A549 (cell line): ENCODE results near the gene HBS1L.

Experiments
- CTCF ChIP-seq: fragments of >200 bp; sonication (Bioruptor Twin); formaldehyde crosslinking; IDR thresholded peaks from 3 replicates; pipeline ENCODE4 v1.5.1; 2016
- EP300 ChIP-seq, 2 experiments: fragments of >200 bp; sonication (Bioruptor Twin); formaldehyde crosslinking; IDR thresholded peaks; 2 replicates in 1 of 2; 3 replicates in 1 of 2; pipeline ENCODE4 v1.6.1; 2016 to 2017
- JUN ChIP-seq, 2 experiments: fragments of >200 bp; sonication (Bioruptor Twin); formaldehyde crosslinking; IDR thresholded peaks; 2 replicates in 1 of 2; 3 replicates in 1 of 2; pipeline ENCODE4 v1.6.1; 2016 to 2017
- PHF8 ChIP-seq: fragments of 200-600 bp; sonication (generic); IDR thresholded peaks from 2 replicates; pipeline ENCODE4 v1.6.1; 2016; ENCODE audit warnings: low read depth, mild to moderate bottlenecking, antibody characterized with exemption, moderate library complexity, borderline replicate concordance
- ZNF302 ChIP-seq: fragments of 250-450 bp; sonication (Bioruptor Pico); IDR thresholded peaks from 2 replicates; pipeline ENCODE4 v1.9.0; 2021; ENCODE audit warnings: inconsistent platforms, mild to moderate bottlenecking, moderate library complexity

DNA sequence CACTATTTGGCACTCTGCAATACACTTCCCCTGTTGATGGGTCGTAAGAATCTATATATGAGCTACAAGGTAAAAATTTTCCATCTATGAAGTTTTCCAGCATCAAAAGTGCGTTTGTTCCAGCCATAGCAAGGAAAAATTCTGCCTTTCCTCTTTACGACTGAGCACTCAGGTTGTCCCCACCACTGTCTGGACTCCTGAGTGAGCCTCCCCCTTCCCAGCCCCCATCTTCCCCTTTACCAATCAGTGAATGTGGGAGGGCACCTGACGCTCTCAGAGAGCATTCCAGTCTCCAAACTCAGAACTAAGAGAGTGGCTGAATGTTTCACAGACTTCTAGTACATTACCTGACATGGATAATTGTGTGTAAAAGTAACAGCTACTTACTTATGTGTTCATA lies 104.7 kb downstream of the HBS1L start, which contains the start of gene ALDH8A1:
- TF ChIP-seq CTCF (no peak), PHF8 (no peak), EP300 (IDR thresholded peaks at IDR 0.05) (no peak), ZNF302 (no peak), JUN (IDR thresholded peaks at IDR 0.05) (no peak)
